Smooth muscle cell (in vitro differentiated cells): ENCODE results near the gene SLC35A1. TPM values are rescaled to one million over a fixed set of nuclear protein-coding genes. Genes with fewer than 3 reads are reported as not detected.

Source experiments
- DNase-seq: peaks from one replicate; lab custom pipeline; 2025; ENCODE audit not compliant: unreplicated experiment; lab: John Stamatoyannopoulos, UW
- H2AFZ ChIP-seq: fragments of 200-600 bp; sonication (generic); 2 replicates; pipeline ENCODE4 v1.6.0; 2016; ENCODE audit warnings: antibody characterized with exemption, low read depth, mild to moderate bottlenecking
- H3F3A ChIP-seq: fragments of 200-600 bp; sonication (generic); 2 replicates; pipeline ENCODE4 v1.6.0; 2017; ENCODE audit warnings: antibody characterized with exemption, low read depth
- H3K27ac ChIP-seq: fragments of 200-600 bp; sonication (generic); 2 replicates; pipeline ENCODE4 v1.5.1; 2016; ENCODE audit warnings: low read depth, mild to moderate bottlenecking
- H3K27me3 ChIP-seq: fragments of 200-600 bp; sonication (generic); 2 replicates; pipeline ENCODE4 v1.6.1; 2016; ENCODE audit warnings: low read depth, mild to moderate bottlenecking
- H3K36me3 ChIP-seq: fragments of 200-600 bp; sonication (generic); 2 replicates; pipeline ENCODE4 v1.5.1; 2016; ENCODE audit warnings: low read depth
- H3K4me1 ChIP-seq: fragments of 200-600 bp; sonication (generic); 2 replicates; pipeline ENCODE4 v1.5.1; 2016; ENCODE audit warnings: low read depth
- H3K4me2 ChIP-seq: fragments of 200-600 bp; sonication (generic); 2 replicates; pipeline ENCODE4 v1.6.0; 2016; ENCODE audit warnings: mild to moderate bottlenecking
- H3K4me3 ChIP-seq: fragments of 200-600 bp; sonication (generic); 2 replicates; pipeline ENCODE4 v1.5.1; 2016; ENCODE audit warnings: mild to moderate bottlenecking
- H3K79me2 ChIP-seq: fragments of 200-600 bp; sonication (generic); 2 replicates; pipeline ENCODE4 v1.6.0; 2016; ENCODE audit warnings: low read depth, mild to moderate bottlenecking
- H3K9ac ChIP-seq: fragments of 200-600 bp; sonication (generic); 2 replicates; pipeline ENCODE4 v1.6.0; 2016; ENCODE audit warnings: low read depth
- H3K9me3 ChIP-seq: fragments of 200-600 bp; sonication (generic); replicated peaks from 2 replicates; pipeline ENCODE4 v1.5.1; 2016; ENCODE audit warnings: low read depth
- H4K20me1 ChIP-seq: fragments of 200-600 bp; sonication (generic); 2 replicates; pipeline ENCODE4 v1.6.0; 2016; ENCODE audit warnings: low read depth
- CTCF ChIP-seq: fragments of 200-600 bp; sonication (generic); IDR thresholded peaks from 2 replicates; pipeline ENCODE4 v1.5.1; 2017; ENCODE audit warnings: borderline replicate concordance, mild to moderate bottlenecking, antibody characterized with exemption; ENCODE audit not compliant: insufficient read depth, poor library complexity, severe bottlenecking
- WGBS: methylation state at CpG from one replicate; pipeline ENCODE4 v1.1.7; 2016; ENCODE audit warnings: low lambda C conversion rate; 5-methylcytosine and 5-hydroxymethylcytosine counted together
- polyA plus RNA-seq: library from polyadenylated mRNA; unstranded; fragments of >200 nt; fragmentation: Nextera tagmentation; extraction: Ambion mirVana; gene quantifications from 2 replicates; pipeline ENCODE4 v1.2.1, GENCODE V29; 2016
- total RNA-seq: library from RNA; depleted of rRNA; stranded (reverse); fragments of >200 nt; gene quantifications from 2 replicates; pipeline ENCODE4 v1.2.3, GENCODE V29; 2014

Gene SLC35A1, protein sequence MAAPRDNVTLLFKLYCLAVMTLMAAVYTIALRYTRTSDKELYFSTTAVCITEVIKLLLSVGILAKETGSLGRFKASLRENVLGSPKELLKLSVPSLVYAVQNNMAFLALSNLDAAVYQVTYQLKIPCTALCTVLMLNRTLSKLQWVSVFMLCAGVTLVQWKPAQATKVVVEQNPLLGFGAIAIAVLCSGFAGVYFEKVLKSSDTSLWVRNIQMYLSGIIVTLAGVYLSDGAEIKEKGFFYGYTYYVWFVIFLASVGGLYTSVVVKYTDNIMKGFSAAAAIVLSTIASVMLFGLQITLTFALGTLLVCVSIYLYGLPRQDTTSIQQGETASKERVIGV
- total RNA-seq (23.9 and 27.0 TPM in 2 replicates), polyA plus RNA-seq (19.9 and 21.5 TPM in 2 replicates)

DNA sequence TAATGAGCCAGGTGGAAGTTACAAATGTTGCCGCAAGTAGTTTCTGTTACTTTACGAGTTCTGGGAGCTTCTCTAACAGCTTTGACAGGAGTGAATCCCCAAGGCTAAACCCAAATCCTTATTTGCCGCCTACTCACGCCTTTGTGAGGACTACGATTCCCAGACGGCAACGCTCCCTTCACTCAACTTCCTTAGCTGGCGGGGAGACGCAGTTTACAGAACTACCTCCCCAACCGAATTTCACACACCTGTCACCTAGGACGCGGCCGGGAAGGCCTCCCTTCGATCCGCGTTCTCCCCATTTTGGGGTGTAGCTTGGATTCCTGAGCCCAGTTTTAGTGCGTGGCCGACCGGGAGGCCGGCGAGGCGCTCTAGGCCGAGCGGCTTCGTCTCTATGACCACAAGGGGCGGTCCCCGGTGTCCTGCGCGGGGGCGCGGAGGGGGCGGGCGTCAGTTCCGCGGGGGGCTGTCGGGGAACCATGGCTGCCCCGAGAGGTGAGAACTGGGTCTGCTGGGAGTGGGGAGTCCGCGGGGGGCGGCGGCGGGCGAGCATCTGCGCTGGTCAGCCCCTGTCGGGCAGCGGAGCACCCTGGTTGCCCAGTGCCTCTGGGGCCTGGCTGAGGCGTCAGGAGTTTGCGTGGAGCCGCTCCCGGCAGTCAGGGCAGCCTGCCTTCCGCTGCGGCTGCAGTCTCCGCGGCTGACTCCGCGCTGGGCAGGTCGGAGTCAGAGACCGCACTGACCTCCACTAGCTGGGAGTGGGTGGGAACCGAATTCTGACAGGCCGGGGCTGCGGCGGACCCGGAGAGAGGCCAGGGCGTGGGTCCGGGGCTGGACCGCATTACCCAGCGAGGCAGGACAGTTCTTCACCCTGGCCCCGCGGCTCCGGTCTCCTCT lies at the start of gene SLC35A1:
SLC35A1 (plus strand) TSS at position 450 of the 894 bp plus-strand sequence; CDS start at position 480, 30 bp downstream.
- H3K27ac ChIP-seq, result peak within 1 kb of the TSS; percentile 86
- H3K27me3 ChIP-seq, result no peaks in the 10 kb centered on the region
- peaks cover 6% of the 10 kb centered on the region for H3K4me1 ChIP-seq
- no peaks in the 10 kb centered on the region for H4K20me1 ChIP-seq
- no peak for TF ChIP-seq CTCF
- H3K4me3 ChIP-seq, result peak within 1 kb of the TSS; percentile 99
- H3K9ac ChIP-seq, result peak within 1 kb of the TSS; percentile 98
- no peaks in the 10 kb centered on the region for H3F3A ChIP-seq
- H3K36me3 ChIP-seq, result no peaks in the 10 kb centered on the region
- peak; percentile 84 for DNase-seq
- H2AFZ ChIP-seq, result peak within 1 kb of the TSS; percentile 100
- under 1% methylated on average over 62 of the region's 70 CpGs for whole genome bisulfite sequencing
- H3K9me3 ChIP-seq, result no peaks in the 10 kb centered on the region
- H3K4me2 ChIP-seq, result peak within 1 kb of the TSS; percentile 89
- peaks cover 14% of the 10 kb centered on the region for H3K79me2 ChIP-seq

- H3K4me2 ChIP-seq, result no peak overlapping the region
- no peak overlapping the region for H3K27ac ChIP-seq
- H3K9ac ChIP-seq, result no peak overlapping the region
- no peaks in the 10 kb centered on the region for H3K4me1 ChIP-seq
- TF ChIP-seq CTCF, result no peak
- DNase-seq, result no peak
- no peak overlapping the region for H3K4me3 ChIP-seq
- no peak overlapping the region for H2AFZ ChIP-seq
- WGBS, result 93% methylated on average over 4 of the region's 4 CpGs
- H3F3A ChIP-seq, result no peaks in the 10 kb centered on the region
- H3K79me2 ChIP-seq, result no peaks in the 10 kb centered on the region
- peaks cover 3% of the 10 kb centered on the region for H3K27me3 ChIP-seq
- no peaks in the 10 kb centered on the region for H3K9me3 ChIP-seq
- no peaks in the 10 kb centered on the region for H4K20me1 ChIP-seq
- no peaks in the 10 kb centered on the region for H3K36me3 ChIP-seq
Measured at GRCh38 chr6:87426789-87427188, 46.0 kb upstream of the SLC35A1 start.

DNA sequence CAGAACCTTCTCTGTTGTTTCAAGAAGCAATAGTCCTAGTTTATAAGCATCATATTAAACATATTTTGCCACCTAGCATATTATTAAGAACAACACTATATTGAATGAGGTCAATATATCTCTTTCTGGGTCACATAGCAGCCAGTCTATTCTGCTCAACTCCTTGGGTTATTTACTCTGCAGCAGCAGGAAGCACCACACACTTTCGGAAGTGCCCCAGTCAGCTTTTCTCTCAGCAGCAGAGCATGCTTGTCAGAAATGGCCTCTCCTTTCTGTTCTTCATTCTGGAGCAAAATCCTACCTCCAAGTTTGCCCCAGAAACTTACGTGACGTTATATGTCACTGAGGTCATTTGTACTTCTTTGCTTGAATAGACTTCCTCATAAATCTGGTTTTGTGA lies 42.3 kb upstream of the SLC35A1 start:
- Histone ChIP-seq H3F3A (no peaks in the 10 kb centered on the region), H3K36me3 (no peaks in the 10 kb centered on the region), H3K79me2 (no peaks in the 10 kb centered on the region), H3K9me3 (no peaks in the 10 kb centered on the region), H3K27me3 (peaks cover 3% of the 10 kb centered on the region), H3K4me3 (no peak overlapping the region), H4K20me1 (no peaks in the 10 kb centered on the region), H2AFZ (no peak overlapping the region), H3K4me2 (no peak overlapping the region), H3K27ac (no peak overlapping the region), H3K4me1 (no peaks in the 10 kb centered on the region), H3K9ac (no peak overlapping the region)
- no peak for DNase-seq
- WGBS, result 88% methylated on average over 3 of the region's 3 CpGs
- no peak for TF ChIP-seq CTCF
